GM18526 (cell line): ENCODE measurements around the gene POLR2M.

Source experiments
- POLR2A ChIP-seq: IDR thresholded peaks from 3 replicates; pipeline ENCODE4 v1.6.1; 2011; ENCODE audit not compliant: insufficient read length; ENCODE audit errors: extremely low read depth

The POLR2M gene

DNA sequence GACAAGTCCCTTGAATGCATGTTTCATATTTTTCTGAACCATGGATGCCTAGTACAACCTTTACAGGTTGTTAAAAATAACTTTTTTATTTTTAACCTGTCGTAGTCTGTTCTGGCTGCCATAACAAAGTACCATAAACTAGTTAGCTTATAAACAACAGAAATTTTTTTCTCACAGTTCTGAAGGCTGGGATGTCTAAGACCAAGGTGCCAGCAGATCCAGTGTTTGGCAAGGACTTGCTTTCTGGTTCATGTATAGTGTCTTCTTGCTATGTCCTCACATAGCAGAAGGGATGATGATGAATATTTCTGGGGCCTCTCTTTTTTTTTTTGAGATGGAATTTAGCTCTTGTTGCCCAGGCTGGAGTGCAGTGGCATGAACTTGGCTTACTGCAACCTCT is 23.0 kb upstream of the POLR2M start:
- no peak for TF ChIP-seq POLR2A

DNA sequence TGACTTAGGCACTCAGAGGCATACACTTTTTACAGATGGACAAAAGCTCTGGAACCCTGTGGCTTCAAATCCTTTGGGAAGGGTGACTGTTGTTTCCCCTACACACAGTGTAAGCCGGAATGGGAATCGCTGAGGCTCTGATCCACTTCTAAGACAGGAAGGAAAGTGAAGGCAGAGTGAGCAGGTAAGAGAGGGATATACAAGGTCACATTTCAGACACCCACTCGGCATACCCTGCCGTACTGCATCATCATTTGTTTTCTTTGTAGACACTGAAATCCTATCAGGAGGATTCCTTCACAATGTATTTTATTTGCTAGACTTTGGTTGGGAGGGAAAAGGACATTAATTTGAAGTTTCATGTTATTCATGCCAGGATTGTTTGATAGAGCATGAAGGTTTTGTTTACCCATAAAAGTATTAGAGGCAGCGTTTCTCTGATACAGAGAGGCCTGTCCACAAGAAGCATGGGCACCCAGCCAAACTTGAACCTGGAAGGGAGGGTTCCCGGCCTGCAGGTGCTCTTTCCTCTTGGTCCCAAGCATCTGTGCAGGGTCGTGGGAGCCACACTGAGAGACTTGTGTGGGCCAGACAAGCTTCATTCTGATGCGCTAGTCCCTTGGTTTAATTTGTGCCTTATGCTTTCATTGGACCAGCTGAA is 21.9 kb upstream of the POLR2M start:
- TF ChIP-seq POLR2A = no peak

DNA sequence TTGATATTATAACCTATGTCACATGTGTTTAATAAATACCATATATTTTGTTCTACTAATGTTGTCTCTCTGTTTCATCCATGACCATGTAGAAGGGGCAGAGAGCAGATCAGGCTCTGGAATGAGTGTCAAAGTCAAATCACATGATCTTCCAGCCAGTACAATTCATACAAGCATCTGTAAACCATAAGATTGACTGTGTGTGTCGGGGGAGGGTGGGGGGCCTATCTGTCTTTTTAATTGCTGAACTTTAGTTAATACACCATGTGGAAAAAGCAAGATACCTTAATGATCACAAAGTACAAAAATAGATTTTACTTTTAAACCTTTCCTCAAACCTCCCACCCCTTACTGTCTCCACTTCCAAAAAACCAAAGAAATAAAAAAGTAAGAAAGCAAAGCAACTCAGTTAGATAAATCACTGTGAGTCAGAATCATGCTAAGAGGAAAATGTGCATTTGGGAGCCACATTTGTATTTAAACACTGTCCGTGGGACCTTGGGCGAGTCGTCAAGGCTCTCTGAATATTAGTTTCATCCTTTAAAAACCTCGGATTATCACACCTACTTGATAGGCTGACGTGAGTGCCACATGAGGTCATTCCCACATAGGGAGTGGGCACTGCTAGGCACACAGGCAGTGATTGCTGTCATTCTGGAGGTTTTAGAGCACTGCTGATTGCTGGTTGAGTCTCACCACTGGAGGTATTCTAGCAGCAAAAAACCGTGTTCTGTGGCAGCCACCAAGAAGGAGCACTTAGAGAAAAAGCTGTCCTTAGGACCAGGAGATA is 21.0 kb upstream of the POLR2M start:
- TF ChIP-seq POLR2A = no peak

DNA sequence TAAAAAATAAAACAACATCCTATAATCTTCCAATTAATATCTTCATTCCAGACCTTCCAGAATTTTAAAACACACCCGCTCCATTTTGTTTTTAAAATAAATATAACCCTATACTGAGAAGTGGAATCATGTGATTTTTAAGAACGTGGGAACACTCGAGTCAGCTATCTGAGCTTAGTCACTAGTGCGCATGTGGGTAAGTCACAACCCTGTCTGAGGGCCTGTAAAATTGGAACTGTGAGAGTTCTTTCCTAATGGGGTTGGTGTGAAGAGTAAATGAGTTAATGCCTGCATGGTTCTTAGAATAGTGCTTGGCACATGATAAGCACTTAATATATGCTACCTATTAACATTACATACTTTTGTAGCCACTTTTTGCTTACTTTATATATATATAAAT is 19.9 kb upstream of the POLR2M start:
- no peak for TF ChIP-seq POLR2A

DNA sequence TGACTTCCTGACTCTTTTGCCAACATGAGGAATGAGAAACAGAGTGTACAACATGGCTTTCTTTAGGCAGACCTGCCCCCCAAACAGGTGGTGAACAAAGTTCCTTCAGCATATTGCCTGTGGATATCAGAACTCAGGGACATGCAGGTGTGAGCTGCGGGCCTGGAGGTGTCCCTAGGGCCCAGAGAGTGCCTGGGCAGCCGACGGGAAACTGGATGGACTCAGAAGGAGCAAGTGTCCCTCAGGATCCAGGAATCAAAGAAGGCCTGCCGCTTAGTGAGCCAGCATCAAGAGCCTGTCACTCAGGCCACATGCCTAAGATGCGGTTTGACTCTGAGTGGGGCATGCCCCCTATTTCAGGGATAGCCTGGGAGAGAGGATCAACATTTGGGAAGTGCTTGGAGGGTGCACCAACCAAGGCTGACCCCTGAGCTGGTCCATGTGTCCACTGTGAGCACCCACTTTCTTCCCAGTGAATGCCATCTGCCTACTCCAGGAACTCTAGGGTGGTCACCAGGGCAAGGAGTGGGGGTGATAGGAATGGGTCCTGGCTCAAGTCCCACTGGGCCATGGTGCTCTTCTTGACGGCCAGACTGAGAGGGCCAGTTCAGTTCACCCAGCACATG is 16.1 kb upstream of the POLR2M start:
- TF ChIP-seq POLR2A = no peak

DNA sequence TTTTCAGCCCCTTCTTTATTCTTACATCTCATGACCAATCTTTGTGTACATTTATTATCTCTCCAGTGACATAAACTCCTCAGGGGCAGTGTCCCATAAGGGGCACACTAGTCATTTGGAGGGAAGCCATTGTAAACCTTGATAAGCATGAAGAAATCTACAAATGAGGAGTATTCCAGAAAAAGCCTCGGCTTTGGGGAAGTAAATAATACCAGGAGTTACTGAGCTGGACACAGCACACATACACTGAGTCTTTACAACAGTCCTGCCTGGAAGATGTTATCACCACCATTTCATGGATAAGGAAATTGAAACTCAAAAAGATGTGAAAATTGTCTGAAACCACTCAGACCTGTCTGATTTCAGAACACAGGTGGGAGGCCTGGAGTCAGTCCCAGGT is 15.4 kb upstream of the POLR2M start:
- no peak for TF ChIP-seq POLR2A

DNA sequence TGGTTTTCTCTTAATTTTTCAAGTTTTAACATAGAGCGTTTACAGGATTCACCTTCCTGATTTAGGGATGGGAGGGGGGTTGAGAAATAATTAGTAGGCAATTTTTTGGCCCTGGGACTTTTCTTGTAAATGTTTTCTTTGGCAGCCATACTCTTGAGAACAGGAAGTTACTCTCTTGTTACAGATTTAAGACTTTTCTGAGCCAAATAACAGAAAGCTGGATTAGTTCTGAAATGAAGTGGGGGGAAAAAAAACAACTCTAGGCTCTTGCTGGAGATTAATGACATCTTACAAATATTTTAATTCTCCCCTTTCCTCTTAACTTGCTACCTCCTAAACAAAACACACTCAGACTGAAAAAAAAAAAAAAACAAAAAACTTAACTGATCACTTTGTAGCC is 13.8 kb upstream of the POLR2M start:
- no peak for TF ChIP-seq POLR2A

DNA sequence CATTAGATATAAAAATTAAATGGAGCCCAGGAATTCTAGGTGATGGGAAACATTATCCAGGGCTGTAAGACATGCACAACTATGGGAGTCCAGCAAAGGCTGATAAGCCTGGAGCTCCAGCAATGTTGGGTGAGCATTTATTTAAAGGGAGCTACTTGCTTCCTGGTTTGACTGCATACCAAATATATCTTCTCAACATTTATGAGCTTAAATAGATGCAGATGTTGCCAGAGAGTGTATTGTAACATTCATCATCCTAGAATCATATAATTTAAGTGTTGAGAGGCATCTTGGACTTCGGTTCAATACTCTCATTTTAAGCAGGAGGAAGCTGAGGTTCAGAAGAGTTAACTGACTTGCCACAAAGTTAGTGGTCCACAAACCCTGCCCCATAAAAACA is 12.2 kb upstream of the POLR2M start:
- TF ChIP-seq POLR2A = no peak

DNA sequence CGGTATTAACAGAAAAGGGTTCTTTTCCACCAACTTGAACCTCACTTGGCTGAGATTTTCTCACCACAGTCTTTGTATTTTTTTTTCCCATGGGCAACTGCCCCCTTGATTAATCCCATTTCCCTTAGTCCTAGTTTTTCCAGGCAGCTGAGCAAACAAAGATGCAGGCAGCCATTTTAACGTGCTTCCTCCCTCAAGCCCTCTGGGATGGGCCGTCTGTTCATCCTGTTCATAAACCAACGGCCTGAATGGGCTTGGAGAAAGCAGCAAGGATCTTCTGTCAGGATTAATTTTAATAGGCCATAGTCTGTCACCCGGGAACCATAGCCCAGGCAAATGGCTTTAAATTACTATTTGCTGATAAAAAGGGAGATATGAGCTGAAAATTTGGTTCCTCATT is 10.4 kb upstream of the POLR2M start:
- no peak for TF ChIP-seq POLR2A

DNA sequence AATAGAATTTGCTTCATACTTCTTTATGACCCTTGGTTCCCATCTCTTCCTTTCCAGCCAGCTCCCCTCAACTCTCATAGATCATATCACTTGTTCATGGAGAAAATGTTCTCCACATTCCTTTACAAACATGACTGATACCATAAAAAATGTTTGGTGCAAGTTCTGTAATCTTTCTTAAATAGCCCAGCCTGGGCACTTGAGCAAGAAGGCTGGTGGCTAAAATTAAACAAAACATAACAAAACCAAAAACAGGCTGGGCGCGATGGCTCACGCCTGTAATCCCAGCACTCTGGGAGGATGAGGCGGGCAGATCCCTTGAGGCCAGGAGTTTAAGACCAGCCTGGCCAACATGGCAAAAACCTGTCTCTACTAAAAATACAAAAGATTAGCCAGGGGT is 8.9 kb upstream of the POLR2M start:
- TF ChIP-seq POLR2A = no peak

DNA sequence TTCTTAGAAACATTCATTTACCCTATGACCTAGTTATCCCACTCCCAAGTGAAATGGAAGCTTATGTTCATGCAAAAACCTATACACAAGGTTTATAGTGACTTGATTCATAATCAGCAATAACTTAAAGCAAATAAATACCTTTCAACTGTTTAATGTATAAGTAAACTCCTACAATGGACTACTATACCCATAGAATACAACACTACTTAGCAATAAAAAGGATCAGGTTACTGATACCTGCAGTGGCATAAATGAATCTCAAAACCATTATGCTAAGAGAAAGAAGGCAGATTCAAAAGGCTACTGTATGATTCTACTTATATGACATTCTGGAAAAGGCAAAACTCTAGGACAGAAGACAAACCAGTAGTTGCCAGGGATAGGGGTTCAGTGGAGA is 8.3 kb upstream of the POLR2M start:
- no peak for TF ChIP-seq POLR2A

DNA sequence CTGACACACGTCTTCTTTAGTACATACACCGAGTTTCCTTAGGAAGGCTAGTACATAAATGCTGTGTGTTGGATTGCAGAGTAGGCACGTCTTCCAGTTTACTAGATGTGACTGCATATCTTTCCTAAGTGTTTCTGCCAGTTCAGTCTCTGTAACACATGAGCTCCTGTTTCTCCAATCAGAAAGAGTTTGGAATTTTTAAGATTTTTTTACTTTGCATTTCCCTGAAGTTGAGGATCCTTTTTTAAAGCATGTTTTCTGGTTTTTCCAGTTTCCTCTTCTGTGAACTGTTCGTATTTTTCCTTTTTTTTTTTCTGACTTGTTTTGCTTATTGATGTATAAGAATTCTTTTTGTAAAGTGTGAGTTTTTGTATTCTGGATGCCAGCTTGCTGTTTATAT is 7.5 kb upstream of the POLR2M start:
- TF ChIP-seq POLR2A = no peak

DNA sequence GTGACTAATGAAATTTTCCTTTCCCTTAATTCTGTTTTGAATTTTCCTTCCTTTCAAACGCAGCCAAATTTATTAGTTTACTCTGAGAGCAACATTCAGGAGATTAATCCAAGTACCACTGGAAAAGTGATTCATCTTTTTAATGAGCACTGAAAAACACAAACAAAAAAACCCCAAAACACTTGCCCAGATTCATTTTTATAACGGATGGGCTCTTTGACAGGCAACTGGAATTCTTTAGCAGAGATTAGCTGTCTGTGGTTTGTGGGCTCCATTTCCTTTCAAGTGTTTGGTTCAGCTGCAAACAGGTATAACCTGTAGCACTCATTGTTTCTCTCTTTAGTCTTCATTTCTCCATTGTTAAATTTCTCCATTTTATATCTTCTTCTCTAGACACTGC is 3.1 kb upstream of the POLR2M start:
- no peak for TF ChIP-seq POLR2A

DNA sequence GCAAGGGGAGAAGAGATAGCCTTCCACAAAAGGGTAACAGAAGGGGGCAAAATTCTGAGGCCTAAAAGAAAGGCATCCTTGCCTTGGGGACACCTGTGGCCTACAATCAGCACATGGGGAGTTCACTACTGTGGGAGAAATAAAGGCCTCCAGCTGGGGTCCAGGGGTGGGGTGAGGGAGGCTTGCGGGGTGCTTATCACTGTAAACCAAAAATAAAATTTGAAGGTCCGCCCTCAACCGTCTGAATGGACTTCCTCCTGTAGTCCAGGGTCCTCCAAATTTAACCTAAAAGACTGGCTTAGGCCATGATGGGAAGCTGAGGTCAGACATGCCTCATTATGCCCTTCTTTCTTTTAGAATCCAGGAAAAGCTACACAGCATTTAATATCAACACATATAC is 2.1 kb upstream of the POLR2M start:
- TF ChIP-seq POLR2A = no peak

DNA sequence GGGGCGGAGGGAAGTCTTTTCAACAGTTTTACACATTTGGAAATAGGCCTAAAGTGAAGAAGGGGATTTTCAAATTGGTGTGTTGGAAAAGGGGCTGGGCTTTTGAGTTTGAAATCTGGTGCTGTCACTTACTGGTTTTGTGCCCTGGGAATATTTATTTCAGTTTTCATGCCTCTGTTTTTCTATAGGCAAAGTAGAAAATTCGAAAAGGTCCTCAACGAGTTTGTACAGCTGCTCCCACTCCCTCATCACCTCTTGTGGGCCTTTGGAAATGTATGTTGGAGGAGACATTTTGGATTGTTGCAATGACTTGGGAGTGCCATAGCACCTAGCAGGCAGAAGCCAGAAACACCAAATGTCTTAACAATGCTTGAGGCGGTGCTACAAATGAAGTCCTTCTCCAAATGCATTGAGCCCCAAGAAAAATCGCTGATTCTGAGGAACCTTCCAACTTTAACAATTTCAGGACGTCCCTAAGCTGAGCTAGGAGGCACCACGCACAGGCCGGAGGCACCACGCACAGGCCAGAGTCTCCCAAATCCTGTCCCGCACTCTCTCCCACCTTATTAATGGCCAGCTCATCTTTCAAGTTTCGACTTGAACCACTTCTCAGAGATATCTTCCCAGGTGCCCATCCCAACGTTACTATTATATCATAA is 639 bp upstream of the POLR2M start:
- TF ChIP-seq POLR2A = no peak

DNA sequence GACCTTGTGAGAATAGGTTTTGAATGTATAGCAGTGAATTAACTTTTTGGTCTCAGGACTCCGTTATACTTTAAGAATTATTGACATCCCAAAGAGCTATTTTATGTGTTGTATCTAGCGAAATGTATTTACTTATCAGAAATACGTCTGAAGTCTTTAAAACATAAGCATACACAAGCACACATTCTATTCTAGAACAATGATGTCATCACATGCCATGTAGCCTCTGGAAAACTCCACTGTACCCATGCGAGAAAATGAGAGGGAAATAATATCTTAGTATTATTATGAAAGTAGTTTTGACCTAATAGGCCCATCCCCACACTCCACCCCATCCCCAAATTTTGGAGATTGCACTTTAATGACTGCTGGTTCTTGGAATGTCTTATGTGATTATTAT is 1.5 kb downstream of the POLR2M start:
- no peak for TF ChIP-seq POLR2A
